ENCODE data around the gene TRIP10. TPM values are rescaled to one million over a fixed set of nuclear protein-coding genes. Genes with fewer than 3 reads are reported as not detected.

Gene TRIP10
- total RNA-seq, 1 donor from 2014 or later = 16.7 TPM

GRCh38 chr19:6752256-6753177, 13.0 kb downstream of the TRIP10 start:
- no peak overlapping the region for H3K27ac Mint-ChIP-seq (ENCODE audit: unreplicated experiment)
- TF ChIP-seq CTCF (IDR thresholded peaks at IDR 0.05; ENCODE audit: partially characterized antibody, unreplicated experiment) = no peak
- H3K36me3 Mint-ChIP-seq (ENCODE audit: unreplicated experiment) = no peaks in the 10 kb centered on the region
- peaks cover 5% of the 10 kb centered on the region for H3K9me3 Mint-ChIP-seq (ENCODE audit: unreplicated experiment)
- peaks cover 4% of the 10 kb centered on the region for H3K27me3 Mint-ChIP-seq (ENCODE audit: unreplicated experiment)
- no peaks in the 10 kb centered on the region for H3K4me1 Mint-ChIP-seq (ENCODE audit: low read depth, unreplicated experiment)
- H3K4me3 Mint-ChIP-seq (ENCODE audit: unreplicated experiment) = peak overlapping the region; percentile 68
- DNase-seq = peak; percentile 32

GRCh38 chr19:6753178-6754031, 13.9 kb downstream of the TRIP10 start:
- H3K9me3 Mint-ChIP-seq (ENCODE audit: unreplicated experiment) = peaks cover 5% of the 10 kb centered on the region
- no peak overlapping the region for H3K27ac Mint-ChIP-seq (ENCODE audit: unreplicated experiment)
- peak; percentile 86 for DNase-seq
- H3K36me3 Mint-ChIP-seq (ENCODE audit: unreplicated experiment) = no peaks in the 10 kb centered on the region
- H3K4me3 Mint-ChIP-seq (ENCODE audit: unreplicated experiment) = peak overlapping the region; percentile 68
- TF ChIP-seq CTCF (IDR thresholded peaks at IDR 0.05; ENCODE audit: partially characterized antibody, unreplicated experiment) = no peak
- no peaks in the 10 kb centered on the region for H3K4me1 Mint-ChIP-seq (ENCODE audit: low read depth, unreplicated experiment)
- H3K27me3 Mint-ChIP-seq (ENCODE audit: unreplicated experiment) = peaks cover 4% of the 10 kb centered on the region

GRCh38 chr19:6754136-6754535, 14.7 kb downstream of the TRIP10 start:
- Mint-ChIP-seq H3K27ac (ENCODE audit: unreplicated experiment) (no peak overlapping the region), H3K27me3 (ENCODE audit: unreplicated experiment) (peaks cover 4% of the 10 kb centered on the region), H3K9me3 (ENCODE audit: unreplicated experiment) (peaks cover 5% of the 10 kb centered on the region), H3K4me3 (ENCODE audit: unreplicated experiment) (no peak overlapping the region), H3K36me3 (ENCODE audit: unreplicated experiment) (no peaks in the 10 kb centered on the region), H3K4me1 (ENCODE audit: low read depth, unreplicated experiment) (no peaks in the 10 kb centered on the region)
- no peak for TF ChIP-seq CTCF (IDR thresholded peaks at IDR 0.05; ENCODE audit: partially characterized antibody, unreplicated experiment)
- no peak for DNase-seq

DNA sequence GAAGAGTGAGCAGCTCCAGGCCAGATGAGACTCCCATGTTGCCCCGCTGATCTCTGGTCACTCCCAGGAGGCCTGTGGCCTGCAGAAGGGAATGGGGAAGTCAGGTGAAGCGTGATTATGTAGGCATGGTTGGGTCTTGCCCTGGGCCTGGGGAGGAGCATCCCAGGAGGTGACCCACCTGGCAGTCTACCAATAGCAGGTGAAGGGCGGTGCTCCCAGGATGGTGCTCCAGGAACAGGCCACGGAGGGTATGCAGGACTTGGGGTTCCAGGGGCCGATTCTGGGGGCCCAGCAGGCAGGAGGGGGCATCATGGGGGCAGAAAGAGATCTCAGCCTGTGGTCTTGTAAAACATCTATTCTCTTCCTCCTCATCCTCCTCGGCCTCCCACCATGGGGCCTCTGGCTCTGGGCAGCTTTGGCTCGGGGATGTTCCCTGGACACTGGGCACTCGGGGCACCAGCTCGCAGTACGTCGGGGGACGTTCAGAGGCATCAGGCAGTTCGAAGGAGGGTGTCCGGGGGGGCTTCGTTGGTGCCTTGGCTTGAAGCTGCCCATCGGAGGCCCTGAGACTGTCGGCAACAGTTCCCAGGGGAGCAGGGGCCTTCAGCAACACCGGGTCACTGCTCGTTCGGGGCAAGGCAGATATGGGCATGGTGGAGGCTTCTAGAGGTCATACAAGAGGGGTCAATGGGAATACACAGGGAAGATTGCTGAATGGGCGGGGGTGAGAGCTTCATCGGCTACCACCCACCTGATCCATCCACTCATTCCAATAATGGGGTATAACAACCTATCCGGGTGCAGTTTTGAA, 15.4 kb downstream of the TRIP10 start:
- Mint-ChIP-seq H3K27ac (ENCODE audit: unreplicated experiment) (no peak overlapping the region), H3K4me1 (ENCODE audit: low read depth, unreplicated experiment) (no peaks in the 10 kb centered on the region), H3K4me3 (ENCODE audit: unreplicated experiment) (no peak overlapping the region), H3K27me3 (ENCODE audit: unreplicated experiment) (peaks cover 4% of the 10 kb centered on the region), H3K36me3 (ENCODE audit: unreplicated experiment) (no peaks in the 10 kb centered on the region), H3K9me3 (ENCODE audit: unreplicated experiment) (peaks cover 5% of the 10 kb centered on the region)
- no peak for DNase-seq
- no peak for TF ChIP-seq CTCF (IDR thresholded peaks at IDR 0.05; ENCODE audit: partially characterized antibody, unreplicated experiment)

Data from glutamatergic neuron (in vitro differentiated cells).